ENCODE measurements around the gene CALN1. TPM values are rescaled to one million over a fixed set of nuclear protein-coding genes. Genes with fewer than 3 reads are reported as not detected.

The CALN1 gene
- total and polyA plus RNA-seq, 3 donors from 2014 or later, result 4.3 to 6.2 (median 4.4) TPM

- 95 to 96% methylated on average over 3 of the region's 3 CpGs for WGBS, 2 donors
Measured at GRCh38 chr7:71804256-71804655, 607.9 kb downstream of the CALN1 start.

GRCh38 chr7:71801976-71802375 is 610.2 kb downstream of the CALN1 start:
- no peak overlapping the region for H3K27ac ChIP-seq
- H3K36me3 ChIP-seq (ENCODE audit: low read depth, missing control alignments), result no peaks in the 10 kb centered on the region
- intact Hi-C loops (cut with DNase I; ENCODE audit: low total_unique reads), result no loop called here
- TF ChIP-seq CTCF (IDR thresholded peaks at IDR 0.05) (no peak), POLR2A (IDR thresholded peaks at IDR 0.05) (no peak)
- H3K4me3 ChIP-seq, result no peak overlapping the region
- WGBS, 2 donors, result 94 to 95% methylated on average over 4 of the region's 4 CpGs
- no peaks in the 10 kb centered on the region for H3K27me3 ChIP-seq
- no peak for DNase-seq
- H3K4me1 ChIP-seq, result no peaks in the 10 kb centered on the region
- no peaks in the 10 kb centered on the region for H3K9me3 ChIP-seq

More at GRCh38 chr7:71804256-71804655, 607.9 kb downstream of the CALN1 start:
- TF ChIP-seq CTCF (IDR thresholded peaks at IDR 0.05) (no peak), POLR2A (IDR thresholded peaks at IDR 0.05) (no peak)
- no peak for DNase-seq
- Histone ChIP-seq H3K27ac (no peak overlapping the region), H3K4me1 (no peaks in the 10 kb centered on the region), H3K27me3 (no peaks in the 10 kb centered on the region), H3K36me3 (ENCODE audit: low read depth, missing control alignments) (no peaks in the 10 kb centered on the region), H3K9me3 (no peaks in the 10 kb centered on the region), H3K4me3 (no peak overlapping the region)
- intact Hi-C loops (cut with DNase I; ENCODE audit: low total_unique reads), result no loop called here

GRCh38 chr7:71800321-71800720 is 611.8 kb downstream of the CALN1 start:
- TF ChIP-seq CTCF (IDR thresholded peaks at IDR 0.05) (no peak), POLR2A (IDR thresholded peaks at IDR 0.05) (no peak)
- intact Hi-C loops (cut with DNase I; ENCODE audit: low total_unique reads), result no loop called here
- WGBS, 2 donors, result 92 to 94% methylated on average over 11 of the region's 11 CpGs
- Histone ChIP-seq H3K36me3 (ENCODE audit: low read depth, missing control alignments) (no peaks in the 10 kb centered on the region), H3K4me3 (no peak overlapping the region), H3K27ac (no peak overlapping the region), H3K9me3 (no peaks in the 10 kb centered on the region), H3K27me3 (no peaks in the 10 kb centered on the region), H3K4me1 (no peaks in the 10 kb centered on the region)
- no peak for DNase-seq

- Histone ChIP-seq H3K4me1 (no peaks in the 10 kb centered on the region), H3K9me3 (no peaks in the 10 kb centered on the region), H3K27ac (no peak overlapping the region), H3K36me3 (ENCODE audit: low read depth, missing control alignments) (no peaks in the 10 kb centered on the region), H3K4me3 (no peak overlapping the region), H3K27me3 (no peaks in the 10 kb centered on the region)
- TF ChIP-seq CTCF (IDR thresholded peaks at IDR 0.05), result no peak
- TF ChIP-seq POLR2A (IDR thresholded peaks at IDR 0.05), result no peak
- 75 to 81% methylated on average over 10 of the region's 10 CpGs for WGBS, 2 donors
- intact Hi-C loops (cut with DNase I; ENCODE audit: low total_unique reads), result no loop called here
- no peak for DNase-seq
Measured at GRCh38 chr7:71795410-71795809, 616.7 kb downstream of the CALN1 start.

- no peaks in the 10 kb centered on the region for H3K4me1 ChIP-seq
- no peaks in the 10 kb centered on the region for H3K9me3 ChIP-seq
- H3K27me3 ChIP-seq, result no peaks in the 10 kb centered on the region
- H3K36me3 ChIP-seq (ENCODE audit: low read depth, missing control alignments), result no peaks in the 10 kb centered on the region
- H3K27ac ChIP-seq, result no peak overlapping the region
- H3K4me3 ChIP-seq, result no peak overlapping the region
- 90 to 97% methylated on average over 5 of the region's 5 CpGs for WGBS, 2 donors
- no peak for DNase-seq
- intact Hi-C loops (cut with DNase I; ENCODE audit: low total_unique reads), result no loop called here
- no peak for TF ChIP-seq CTCF (IDR thresholded peaks at IDR 0.05)
- no peak for TF ChIP-seq POLR2A (IDR thresholded peaks at IDR 0.05)
Measured at GRCh38 chr7:71793251-71793650, 618.9 kb downstream of the CALN1 start.
